Uterus (tissue), 4 donors: Measurements from ENCODE around the gene CENPB. TPM values are rescaled to one million over a fixed set of nuclear protein-coding genes. Genes with fewer than 3 reads are reported as not detected.

Experiments used
- DNase-seq, 2 donors: peaks; one replicate each; pipeline ENCODE4 v3.0.0-alpha.2; 2019 to 2020
- H3K27ac ChIP-seq, 2 donors: fragments of 200-600 bp; sonication (generic); 1 replicate in 1 of 2; 2 replicates in 1 of 2; pipeline ENCODE4 v1.5.1; 2016 to 2018
- H3K27me3 ChIP-seq, 2 donors: fragments of 200-600 bp; sonication (generic); one replicate each; pipeline ENCODE4 v1.5.1; 2018 to 2019; ENCODE audit warnings: control low read depth in 1 of 2
- H3K36me3 ChIP-seq, 2 donors: fragments of 200-600 bp; sonication (generic); one replicate each; pipeline ENCODE4 v1.5.1; 2019; ENCODE audit warnings: control low read depth in 1 of 2
- H3K4me1 ChIP-seq, 2 donors: fragments of 200-600 bp; sonication (generic); one replicate each; pipeline ENCODE4 v1.5.1; 2018 to 2019; ENCODE audit warnings: control low read depth in 1 of 2
- H3K4me3 ChIP-seq, 2 donors: fragments of 200-600 bp; sonication (generic); 1 replicate in 1 of 2; 2 replicates in 1 of 2; pipeline ENCODE4 v1.5.1; 2018 to 2019; ENCODE audit warnings: mild to moderate bottlenecking in 1 of 2
- H3K9me3 ChIP-seq, 2 donors: fragments of 200-600 bp; sonication (generic); one replicate each; pipeline ENCODE4 v1.5.1; 2019; ENCODE audit warnings: control low read depth in 1 of 2
- CTCF ChIP-seq, 4 experiments: fragments of 200-600 bp in 2 of 4; fragments of 450-650 bp in 2 of 4; sonication (generic) in 2 of 4; IDR thresholded peaks; one replicate each; pipeline ENCODE4 v1.5.1; 2016 to 2019; ENCODE audit warnings: antibody characterized with exemption in 4 of 4, mild to moderate bottlenecking in 2 of 4, moderate library complexity in 1 of 4
- POLR2A ChIP-seq, 2 donors: fragments of 450-650 bp; IDR thresholded peaks; one replicate each; pipeline ENCODE4 v1.6.1; 2016; ENCODE audit warnings: antibody characterized with exemption in 2 of 2, mild to moderate bottlenecking in 1 of 2, moderate library complexity in 1 of 2
- intact Hi-C: fragments of 100-400 bp; cut with DNase I; formaldehyde crosslinking; loops from one replicate; pipeline ENCODE4 v1.15.1; 2023; ENCODE audit warnings: low total_unique reads
- total RNA-seq, 4 donors: library from RNA; depleted of rRNA in 3 of 4; stranded (reverse); fragments of >200 nt in 3 of 4; gene quantifications; one replicate each; pipeline versions ENCODE4 v1.1.0 to v1.2.4, GENCODE V29; 2014 to 2023
- donor health status: DM: yes; HTN: yes; CAD: no.

Gene CENPB
- total RNA-seq, 4 donors from 2014 or later, result 18.2 to 127 (median 85.2) TPM

DNA sequence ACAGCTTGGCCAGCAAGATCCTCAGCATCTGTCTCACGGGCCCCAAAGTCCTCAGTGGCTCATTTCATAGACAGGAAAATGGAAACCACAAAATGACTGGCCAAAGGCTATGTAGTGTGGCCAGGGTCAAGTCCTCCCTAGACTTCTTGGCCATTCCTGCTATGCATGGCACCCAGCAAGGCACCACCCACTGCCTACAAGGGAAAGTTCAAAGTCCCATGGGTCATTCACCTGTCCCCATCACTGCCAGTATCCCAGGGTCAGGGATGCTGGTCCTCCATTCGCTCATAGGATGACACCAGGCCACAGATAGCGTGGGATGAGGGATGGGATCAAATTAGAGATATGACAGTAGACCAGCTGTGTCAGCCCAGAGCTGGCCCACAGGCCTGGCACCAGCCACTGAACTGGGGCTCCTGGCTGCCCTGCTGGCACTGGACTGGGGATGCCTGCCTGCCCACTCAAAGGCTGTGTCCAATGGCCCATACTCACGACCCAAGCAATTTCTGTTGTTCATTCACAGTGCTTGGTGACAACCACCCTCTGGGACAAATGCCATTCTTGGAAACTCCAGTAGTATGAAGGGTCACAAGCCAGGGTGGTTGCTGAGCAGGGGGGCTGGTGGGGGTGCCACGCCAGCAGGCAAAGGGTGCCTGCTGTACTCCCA, 30.6 kb downstream of the CENPB start:
- DNase-seq, result no peak
- Histone ChIP-seq H3K27me3 (no peaks in the 10 kb centered on the region), H3K9me3 (no peaks in the 10 kb centered on the region), H3K4me1 (no peaks in the 10 kb centered on the region), H3K27ac (no peak overlapping the region), H3K36me3 (no peaks in the 10 kb centered on the region), H3K4me3 (no peak overlapping the region)
- TF ChIP-seq CTCF (IDR thresholded peaks at IDR 0.05), result no peak
- no peak for TF ChIP-seq POLR2A (IDR thresholded peaks at IDR 0.05)
- intact Hi-C loops, result no loop called here

DNA sequence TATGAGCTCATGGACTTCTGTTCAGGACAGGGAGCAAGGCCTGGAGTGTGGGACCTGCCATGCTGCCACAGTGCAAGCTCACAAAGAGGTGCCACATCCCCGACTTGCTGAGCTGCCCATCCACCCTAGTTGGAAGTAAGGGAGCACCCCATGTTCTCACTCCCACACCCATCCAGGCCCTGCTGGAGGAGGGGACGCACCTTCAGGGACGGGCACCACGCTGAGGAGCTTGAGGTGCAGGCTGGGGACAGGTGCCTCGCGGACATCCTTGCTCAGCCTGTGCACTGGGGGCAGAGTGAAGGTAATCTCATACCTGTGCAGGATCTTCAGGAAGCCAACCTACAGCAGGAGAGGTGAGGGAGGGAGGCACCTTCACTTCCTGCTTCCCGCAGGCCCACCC, 31.3 kb downstream of the CENPB start:
- no peak for DNase-seq
- Histone ChIP-seq H3K4me1 (no peaks in the 10 kb centered on the region), H3K27ac (no peak overlapping the region), H3K9me3 (no peaks in the 10 kb centered on the region), H3K27me3 (no peaks in the 10 kb centered on the region), H3K36me3 (no peaks in the 10 kb centered on the region), H3K4me3 (no peak overlapping the region)
- no peak for TF ChIP-seq POLR2A (IDR thresholded peaks at IDR 0.05)
- TF ChIP-seq CTCF (IDR thresholded peaks at IDR 0.05), result no peak
- intact Hi-C loops, result no loop called here

DNA sequence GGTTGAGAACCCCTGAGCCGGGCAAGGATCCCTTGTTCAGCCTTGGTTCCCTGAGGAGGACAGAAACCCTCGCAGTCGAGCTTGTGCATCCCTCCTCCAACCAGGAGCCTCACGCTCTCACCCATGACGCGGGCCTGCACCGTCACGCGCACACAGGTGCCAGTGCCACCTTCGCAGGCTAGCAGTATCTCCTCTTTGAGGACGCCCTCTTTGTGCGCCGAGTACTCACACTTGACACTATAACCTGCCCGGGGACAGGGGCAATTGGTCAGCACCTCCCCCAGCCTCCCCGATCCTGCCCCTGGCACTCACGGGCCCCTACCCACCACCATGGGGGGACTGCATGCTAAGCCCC, 32.3 kb downstream of the CENPB start:
- intact Hi-C loops, result no loop called here
- Histone ChIP-seq H3K4me1 (no peaks in the 10 kb centered on the region), H3K4me3 (no peak overlapping the region), H3K27me3 (no peaks in the 10 kb centered on the region), H3K27ac (no peak overlapping the region), H3K9me3 (no peaks in the 10 kb centered on the region), H3K36me3 (no peaks in the 10 kb centered on the region)
- TF ChIP-seq CTCF (IDR thresholded peaks at IDR 0.05) (no peak), POLR2A (IDR thresholded peaks at IDR 0.05) (no peak)
- DNase-seq, result no peak

DNA sequence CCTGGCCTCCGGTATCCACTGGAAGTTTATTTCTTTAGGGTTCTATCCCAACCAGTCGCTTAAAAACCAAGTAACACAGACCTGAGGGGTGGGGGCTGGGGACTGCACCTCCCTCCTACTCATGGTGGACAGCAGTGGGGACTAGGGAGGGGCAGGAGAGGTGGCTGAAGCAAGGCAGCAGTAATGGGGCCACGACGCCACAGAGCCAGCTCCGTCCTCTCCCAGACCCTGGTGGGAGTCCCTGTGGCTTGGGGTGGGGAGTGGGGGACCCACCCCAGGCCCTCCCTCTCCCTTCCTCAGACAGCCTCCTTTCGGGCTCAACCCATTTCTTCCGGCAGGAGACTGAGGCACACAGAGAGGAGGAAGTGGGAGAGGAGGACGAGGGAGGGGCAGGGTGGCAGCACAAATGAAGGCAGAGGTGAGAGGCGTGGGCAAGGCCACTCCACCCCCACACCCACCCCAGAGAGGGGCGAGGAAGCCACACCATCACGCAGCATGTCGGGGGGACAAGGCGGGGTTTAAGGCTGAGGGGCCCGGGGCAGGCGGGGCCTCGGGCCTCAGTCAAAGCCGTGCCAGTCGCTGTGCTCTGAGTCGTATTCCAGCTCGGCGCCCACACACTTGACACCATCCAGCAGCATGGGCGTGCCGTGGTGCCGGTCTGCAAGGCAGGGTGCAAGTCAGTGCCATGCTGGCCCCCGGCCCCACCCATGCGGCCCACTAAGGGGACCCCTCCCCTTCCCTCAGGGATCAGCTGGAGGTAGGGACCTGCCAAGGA, 32.9 kb downstream of the CENPB start:
- no peaks in the 10 kb centered on the region for H3K4me1 ChIP-seq
- no peaks in the 10 kb centered on the region for H3K36me3 ChIP-seq
- peak overlapping the region in 1 of 2 donors; percentile 42 for H3K27ac ChIP-seq
- DNase-seq, result no peak
- TF ChIP-seq CTCF (IDR thresholded peaks at IDR 0.05) (no peak), POLR2A (IDR thresholded peaks at IDR 0.05) (no peak)
- intact Hi-C loops, result no loop called here
- no peaks in the 10 kb centered on the region for H3K27me3 ChIP-seq
- no peaks in the 10 kb centered on the region for H3K9me3 ChIP-seq
- no peak overlapping the region for H3K4me3 ChIP-seq

GRCh38 chr20:3753098-3753497, 33.4 kb downstream of the CENPB start:
- Histone ChIP-seq H3K27ac (peak overlapping the region in 1 of 2 donors; percentile 42), H3K36me3 (no peaks in the 10 kb centered on the region), H3K9me3 (no peaks in the 10 kb centered on the region), H3K4me3 (no peak overlapping the region), H3K27me3 (no peaks in the 10 kb centered on the region), H3K4me1 (no peaks in the 10 kb centered on the region)
- TF ChIP-seq CTCF (IDR thresholded peaks at IDR 0.05), result peak; percentile 65 to 72 (median 67)
- TF ChIP-seq POLR2A (IDR thresholded peaks at IDR 0.05), result no peak
- intact Hi-C loops, result no loop called here
- peak; percentile 62 to 73 for DNase-seq
